Spleen (tissue), 11 donors: ENCODE measurements around the gene TMEM131L. TPM values are rescaled to one million over a fixed set of nuclear protein-coding genes. Genes with fewer than 3 reads are reported as not detected.

Source experiments
- DNase-seq: peaks from one replicate; pipeline ENCODE4 v3.0.0-alpha.2; 2020
- H3K27ac ChIP-seq, 8 donors: fragments of 200-600 bp; sonication (generic) in 7 of 8; 1 replicate in 4 of 8; 2 replicates in 4 of 8; pipeline versions ENCODE4 v1.5.0 to v1.8.0; 2016 to 2021; ENCODE audit warnings: inconsistent platforms in 4 of 8, mild to moderate bottlenecking in 4 of 8, moderate library complexity in 1 of 8
- H3K27me3 ChIP-seq, 7 donors: fragments of 200-600 bp; sonication (generic) in 6 of 7; replicated peaks in 1 of 7; 1 replicate in 4 of 7; 2 replicates in 3 of 7; pipeline versions ENCODE4 v1.5.0 to v1.8.0; 2016 to 2021; ENCODE audit warnings: inconsistent platforms in 3 of 7, mild to moderate bottlenecking in 1 of 7
- H3K36me3 ChIP-seq, 6 donors: fragments of 200-600 bp; sonication (generic) in 5 of 6; 1 replicate in 4 of 6; 2 replicates in 2 of 6; pipeline versions ENCODE4 v1.5.0 to v1.8.0; 2016 to 2021; ENCODE audit warnings: inconsistent platforms in 2 of 6
- H3K4me1 ChIP-seq, 6 donors: fragments of 200-600 bp; sonication (generic) in 5 of 6; 1 replicate in 3 of 6; 2 replicates in 3 of 6; pipeline versions ENCODE4 v1.5.0 to v1.8.0; 2016 to 2021; ENCODE audit warnings: inconsistent platforms in 3 of 6
- H3K4me3 ChIP-seq, 8 donors: fragments of 200-600 bp; sonication (generic) in 7 of 8; 1 replicate in 4 of 8; 2 replicates in 4 of 8; pipeline versions ENCODE4 v1.5.0 to v1.8.0; 2016 to 2021; ENCODE audit warnings: inconsistent platforms in 4 of 8, mild to moderate bottlenecking in 4 of 8, moderate library complexity in 2 of 8
- H3K9me3 ChIP-seq, 8 donors: fragments of 200-600 bp; sonication (generic) in 7 of 8; 1 replicate in 4 of 8; 2 replicates in 4 of 8; pipeline versions ENCODE4 v1.5.0 to v1.8.0; 2016 to 2021; ENCODE audit warnings: inconsistent platforms in 4 of 8
- CTCF ChIP-seq, 11 experiments: fragments of 200-600 bp in 7 of 11; fragments of 450-650 bp in 4 of 11; sonication (generic) in 4 of 11; IDR thresholded peaks in 8 of 11; conservative IDR thresholded peaks in 3 of 11; 1 replicate in 7 of 11; 2 replicates in 4 of 11; pipeline versions ENCODE4 v1.4.0 to v1.8.0; 2016 to 2021; ENCODE audit warnings: antibody characterized with exemption in 11 of 11, inconsistent platforms in 4 of 11, mild to moderate bottlenecking in 1 of 11
- POLR2A ChIP-seq, 3 donors: fragments of 450-650 bp; IDR thresholded peaks; one replicate each; pipeline ENCODE4 v1.5.1; 2017; ENCODE audit warnings: antibody characterized with exemption in 3 of 3, mild to moderate bottlenecking in 1 of 3
- POLR2AphosphoS5 ChIP-seq, 3 donors: sonication (generic); formaldehyde crosslinking; IDR thresholded peaks; one replicate each; pipeline ENCODE4 v1.5.1; 2017; ENCODE audit warnings: antibody characterized with exemption in 3 of 3
- WGBS, 5 donors: extraction: QIAGEN DNeasy Blood & Tissue Kit in 3 of 5; methylation state at CpG; one replicate each; pipeline versions ENCODE4 v1.1.5 to v1.1.7; 2013 to 2018; 5-methylcytosine and 5-hydroxymethylcytosine counted together
- intact Hi-C: fragments of 100-400 bp; cut with DNase I; formaldehyde crosslinking; loops from one replicate; pipeline ENCODE4 v1.15.0; 2023; ENCODE audit warnings: low total_unique reads
- polyA plus RNA-seq, 3 donors: library from polyadenylated mRNA; stranded (reverse); fragments of 200-250 nt; gene quantifications; one replicate each; pipeline ENCODE4 v1.2.1, GENCODE V29; 2013
- total RNA-seq, 7 donors: library from RNA; depleted of rRNA in 3 of 7; stranded (reverse); fragments of >200 nt in 3 of 7; fragmentation: NEBNext Ultra II Directional in 4 of 7; extraction: Animal tissue kit (Norgen Biotek cat#: 25700) in 4 of 7; gene quantifications; one replicate each; pipeline versions ENCODE4 v1.1.0 to v1.2.1, GENCODE V29; 2016 to 2021
- donor health status: healthy with polysubstance abuse.
- donor health status: DM: no; HTN: no; CAD: no; lungs with moderate emphysema.
- donor health status: DM: no; HTN: no; CAD: no.
- donor health status: Bipolar disorder and iron deficiency.
- donor health status: healthy.
- donor health status: DM: no; HTN: no; CAD: no.
- donor health status: DM: yes; HTN: yes; CAD: no.

Gene TMEM131L
- total and polyA plus RNA-seq, 10 donors: 20.9 to 105 (median 80.1) TPM

- TF ChIP-seq POLR2A (IDR thresholded peaks at IDR 0.05) (no peak), CTCF (IDR thresholded peaks at IDR 0.05 in 8 of 11, conservative IDR thresholded peaks at IDR 0.05 in 3 of 11) (peak in 1 of 11 experiments; percentile 41), POLR2AphosphoS5 (IDR thresholded peaks at IDR 0.05) (peak in 1 of 3 donors; percentile 38)
- H3K27ac ChIP-seq: peak overlapping the region; percentile 69 to 91 (median 86)
- H3K9me3 ChIP-seq: no peaks in the 10 kb centered on the region
- no peaks in the 10 kb centered on the region for H3K27me3 ChIP-seq
- H3K4me1 ChIP-seq: peaks cover 0 to 72% (median 39%) of the 10 kb centered on the region in 6 donors
- no peaks in the 10 kb centered on the region for H3K36me3 ChIP-seq
- intact Hi-C loops: loop anchor here (10.0 kb wide), 3 partner anchors 46 to 136 kb away; no protein-coding TSS in a partner anchor
- DNase-seq: peak; percentile 81
- 29 to 48% (median 32%) methylated on average over 13 of the region's 13 CpGs for WGBS, 5 donors
- peak overlapping the region in 7 of 8 donors; percentile 23 to 56 (median 28) for H3K4me3 ChIP-seq
These were observed 27.0 kb upstream of the TMEM131L start for GRCh38 chr4:153438916-153439756.

- intact Hi-C loops: loop anchor here (10.0 kb wide), 3 partner anchors 45 to 135 kb away; no protein-coding TSS in a partner anchor
- Histone ChIP-seq H3K9me3 (no peaks in the 10 kb centered on the region), H3K27ac (peak overlapping the region in 7 of 8 donors; percentile 83 to 91 (median 88)), H3K4me1 (peaks cover 0 to 65% (median 33%) of the 10 kb centered on the region in 6 donors), H3K4me3 (peak overlapping the region in 2 of 8 donors; percentile 7 to 36), H3K36me3 (no peaks in the 10 kb centered on the region), H3K27me3 (no peaks in the 10 kb centered on the region)
- TF ChIP-seq CTCF (IDR thresholded peaks at IDR 0.05 in 8 of 11, conservative IDR thresholded peaks at IDR 0.05 in 3 of 11) (no peak), POLR2A (IDR thresholded peaks at IDR 0.05) (no peak), POLR2AphosphoS5 (IDR thresholded peaks at IDR 0.05) (no peak)
- no peak for DNase-seq
- 78 to 85% (median 84%) methylated on average over 9 of the region's 9 CpGs for WGBS, 5 donors
These were observed 26.3 kb upstream of the TMEM131L start for GRCh38 chr4:153439831-153440230.

GRCh38 chr4:153440475-153440874 is 25.7 kb upstream of the TMEM131L start:
- no peak for DNase-seq
- intact Hi-C loops: no loop called here
- H3K27ac ChIP-seq: peak overlapping the region in 5 of 8 donors; percentile 83 to 91 (median 88)
- TF ChIP-seq POLR2A (IDR thresholded peaks at IDR 0.05): no peak
- TF ChIP-seq CTCF (IDR thresholded peaks at IDR 0.05 in 8 of 11, conservative IDR thresholded peaks at IDR 0.05 in 3 of 11): no peak
- TF ChIP-seq POLR2AphosphoS5 (IDR thresholded peaks at IDR 0.05): no peak
- no peaks in the 10 kb centered on the region for H3K9me3 ChIP-seq
- H3K4me1 ChIP-seq: peaks cover 0 to 59% (median 33%) of the 10 kb centered on the region in 6 donors
- no peaks in the 10 kb centered on the region for H3K27me3 ChIP-seq
- 59 to 66% (median 62%) methylated on average over 5 to 6 of the region's 6 CpGs for WGBS, 5 donors
- H3K36me3 ChIP-seq: no peaks in the 10 kb centered on the region
- peak overlapping the region in 1 of 8 donors; percentile 7 for H3K4me3 ChIP-seq
